ENCODE results near the gene LSR.
"Not testable (repeated sequence)": the region's sequence is repeated elsewhere in the genome, so short reads cannot be mapped to it uniquely, and the experiment has no call there.

Gene LSR

GRCh38 chr19:35219008-35219407 lies 29.8 kb upstream of the LSR start:
- no peak for DNase-seq

DNA sequence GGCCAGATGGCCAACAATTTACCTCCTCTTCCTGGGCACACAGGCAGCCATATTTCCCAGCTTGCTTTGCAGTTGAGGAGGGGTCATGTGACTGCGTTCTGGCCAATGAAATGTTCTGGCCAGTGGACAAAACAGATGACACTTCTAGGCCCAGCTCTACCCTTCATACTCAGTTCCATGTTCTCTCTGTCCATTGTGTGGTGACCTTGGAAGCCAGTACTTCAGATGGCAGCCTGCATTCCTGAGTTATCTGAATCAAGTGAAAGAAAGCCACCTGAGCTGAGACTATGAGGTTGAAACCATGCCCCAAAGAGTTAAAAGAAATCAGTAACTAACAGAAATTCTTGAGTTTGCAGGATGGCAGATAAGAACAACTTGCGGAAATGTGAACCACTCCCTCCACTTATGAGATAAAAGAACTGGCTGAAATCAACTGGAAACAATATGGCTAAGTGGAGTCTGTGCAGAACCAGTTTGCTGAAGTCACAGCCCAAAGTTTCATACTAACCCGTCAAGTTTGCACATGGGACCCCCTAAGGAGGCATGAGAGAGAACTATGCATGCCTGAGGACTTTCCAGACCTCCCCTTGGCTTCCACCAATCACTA lies 28.4 kb upstream of the LSR start:
- DNase-seq, result no peak

GRCh38 chr19:35220973-35221590 lies 27.7 kb upstream of the LSR start:
- DNase-seq, result not testable (repeated sequence)

GRCh38 chr19:35222373-35223015 lies 26.3 kb upstream of the LSR start:
- no peak for DNase-seq

GRCh38 chr19:35223084-35223790 lies 25.6 kb upstream of the LSR start:
- peak; percentile 35 for DNase-seq

DNA sequence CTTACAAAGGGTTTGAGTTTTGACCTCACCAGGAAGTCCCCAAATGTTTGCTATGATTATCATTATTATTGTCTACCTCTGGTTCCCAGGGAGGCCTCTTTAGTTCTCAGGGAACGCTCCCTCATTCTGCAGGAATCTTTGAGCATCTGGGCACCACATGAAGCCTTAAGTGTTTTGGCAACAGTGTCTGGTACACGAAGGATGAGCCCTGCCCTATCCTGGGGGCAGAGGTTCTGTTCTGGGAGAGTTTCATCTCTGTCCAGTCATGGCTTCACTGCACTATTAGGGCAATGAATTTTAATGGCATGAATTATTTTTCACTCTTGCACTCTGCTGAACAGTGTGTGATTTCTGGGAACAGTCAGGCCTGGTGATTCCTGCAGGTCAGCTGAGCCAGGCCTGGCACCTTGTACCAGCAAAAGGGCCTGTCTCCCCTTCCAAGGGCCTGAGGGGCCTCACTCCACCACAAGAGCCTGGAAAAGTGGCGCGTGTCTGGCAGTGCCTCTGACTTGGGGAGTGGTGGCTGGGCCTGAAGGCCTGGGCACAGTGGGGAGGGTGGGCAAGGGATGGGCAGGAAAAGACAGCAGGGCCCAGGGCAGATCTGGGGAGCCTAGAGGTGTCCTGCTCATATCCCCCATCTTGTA lies 24.8 kb upstream of the LSR start:
- no peak for DNase-seq

DNA sequence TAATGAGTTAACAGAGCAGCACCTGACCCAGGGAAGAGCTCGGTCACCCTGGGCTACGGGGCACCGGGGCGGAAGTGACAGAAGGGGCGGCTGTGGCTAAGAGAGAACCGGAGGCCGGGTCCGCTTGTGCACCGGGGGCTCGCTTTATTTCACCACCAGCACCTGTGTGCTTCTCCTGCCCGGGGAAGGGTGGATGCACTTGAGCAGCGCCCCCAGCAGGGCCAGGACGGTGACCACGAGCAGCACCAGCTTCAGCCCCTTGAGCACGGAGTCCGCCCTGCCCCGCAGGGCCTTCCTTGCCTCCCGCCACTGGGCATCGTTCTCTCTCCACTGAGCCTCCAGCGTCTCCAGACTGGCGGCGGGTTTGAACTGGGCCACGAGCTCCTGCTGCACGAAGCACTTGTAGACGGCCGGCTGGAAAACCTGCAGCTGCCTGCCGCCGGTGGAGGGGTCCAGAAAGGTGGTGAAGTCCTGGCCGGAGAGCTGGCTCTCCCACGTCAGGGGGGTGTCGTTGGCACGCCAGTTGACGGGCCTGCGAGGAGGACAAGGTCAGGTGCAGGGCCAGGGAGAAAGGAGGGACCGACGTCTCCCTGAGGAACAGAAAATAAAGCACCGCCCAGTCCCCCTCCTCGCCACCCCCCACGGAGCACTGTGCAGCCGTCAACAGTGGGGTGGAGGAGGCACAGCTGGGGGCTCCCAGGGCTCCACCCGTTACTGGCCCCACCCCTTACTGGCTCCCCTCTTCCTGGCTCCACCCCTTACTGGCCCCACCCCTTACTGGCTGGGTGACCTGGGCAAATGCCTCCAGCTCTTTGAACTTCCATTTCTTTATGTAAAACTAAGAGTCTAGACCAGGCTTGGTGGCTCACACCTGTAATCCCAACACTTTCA lies 23.9 kb upstream of the LSR start:
- DNase-seq, result no peak

- DNase-seq, result no peak
Measured at GRCh38 chr19:35225951-35226350, 22.9 kb upstream of the LSR start.

DNA sequence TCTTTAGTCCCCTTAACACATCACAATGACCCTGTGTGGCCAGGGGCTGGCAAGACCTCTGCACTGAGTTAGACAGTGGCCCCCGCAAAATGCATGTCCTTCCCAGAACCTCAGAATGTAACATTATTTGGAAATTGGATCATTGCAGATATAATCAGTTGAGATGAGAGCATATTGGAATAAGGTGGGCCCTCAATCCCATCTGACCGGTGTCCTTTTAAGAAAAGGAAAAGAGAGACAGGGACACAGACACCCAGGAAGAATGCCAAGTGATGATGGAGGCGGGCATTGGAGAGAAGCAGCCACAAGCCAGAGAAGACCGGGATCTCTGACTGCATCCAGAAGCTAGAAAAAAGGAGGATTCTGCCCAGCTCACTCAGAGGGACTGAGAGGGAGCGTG lies 22.1 kb upstream of the LSR start:
- no peak for DNase-seq

GRCh38 chr19:35228177-35228930 lies 20.4 kb upstream of the LSR start, which contains the start of gene FAM187B:
Gene FAM187B, minus strand, starts transcription at chr19:35228739. Its CDS starts 59 bp downstream, at chr19:35228680.
- DNase-seq, result no peak

DNA sequence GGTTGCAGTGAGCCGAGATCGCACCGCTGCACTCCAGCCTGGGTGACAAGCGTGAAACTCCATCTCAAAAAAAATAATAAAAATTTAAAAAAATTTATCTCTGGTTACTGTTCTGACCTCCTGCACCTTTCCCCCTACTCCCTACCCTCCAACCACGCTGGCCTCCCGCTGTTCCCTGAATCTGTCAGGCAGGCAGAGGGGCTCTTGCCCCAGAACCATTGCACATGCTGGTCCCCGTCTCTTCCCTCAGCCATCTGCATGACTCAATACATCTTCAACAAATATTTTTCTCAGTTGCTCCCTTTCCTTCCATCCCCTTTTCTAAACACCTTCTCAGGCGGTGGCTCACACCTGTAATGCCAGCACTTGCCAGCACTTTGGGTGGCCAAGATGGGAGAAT lies 19.2 kb upstream of the LSR start:
- DNase-seq, result no peak

GRCh38 chr19:35231956-35232645 lies 16.7 kb upstream of the LSR start:
- no peak for DNase-seq

DNA sequence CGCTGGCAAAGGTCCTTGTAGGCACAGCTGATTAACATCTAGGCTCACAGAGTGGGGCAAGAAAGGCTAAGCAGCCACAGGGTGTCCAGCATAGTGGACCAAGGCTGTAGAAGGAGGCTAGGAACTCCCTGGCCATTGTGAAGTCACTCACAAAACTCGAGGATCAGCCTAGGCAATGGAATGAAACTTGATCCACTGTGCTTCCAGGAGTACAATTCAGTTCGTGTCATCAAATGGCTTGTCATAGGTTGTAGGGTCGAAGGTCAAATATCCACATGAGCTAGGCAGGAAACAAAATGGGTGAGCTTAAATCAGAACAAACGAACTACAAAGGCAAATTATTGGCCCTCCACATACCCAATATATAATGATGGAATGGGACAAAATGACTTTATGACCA lies 15.9 kb upstream of the LSR start:
- DNase-seq, result no peak

DNA sequence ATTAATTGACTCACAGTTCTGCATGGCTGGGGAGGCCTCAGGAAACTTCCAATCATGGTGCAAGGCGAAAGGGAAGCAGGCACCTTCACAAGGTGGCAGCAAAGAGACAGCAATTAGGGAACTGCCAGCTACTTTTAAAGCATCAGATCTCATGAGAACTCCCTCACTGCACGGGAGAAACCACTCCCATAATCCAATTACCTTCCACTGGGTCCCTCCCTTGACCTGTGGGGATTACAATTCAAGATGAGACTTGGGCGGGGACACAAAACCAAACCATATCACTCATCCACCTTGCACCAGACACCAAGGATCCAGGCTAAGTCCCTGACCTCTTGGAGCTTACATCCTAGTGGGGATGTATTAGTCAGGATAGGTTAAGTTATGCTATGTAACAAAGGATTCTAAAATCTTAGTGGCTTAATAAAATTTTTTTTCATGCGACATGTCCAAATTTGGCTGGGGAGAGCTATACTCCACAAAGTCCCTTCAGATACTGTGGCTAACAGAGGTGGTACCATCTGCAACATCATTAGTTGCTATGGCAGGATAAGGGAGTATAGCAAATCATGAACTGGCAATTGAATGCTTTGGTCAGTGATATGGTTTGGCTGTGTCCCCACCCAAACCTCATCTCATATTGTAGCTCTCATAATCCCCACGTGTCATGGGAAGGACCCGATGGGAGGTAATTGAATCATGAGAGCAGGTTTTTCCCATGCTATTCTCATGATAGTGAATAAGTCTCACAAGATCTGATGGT lies 12.0 kb upstream of the LSR start:
- peak; percentile 34 for DNase-seq

GRCh38 chr19:35239597-35239996 lies 9.2 kb upstream of the LSR start:
- not testable (repeated sequence) for DNase-seq

DNA sequence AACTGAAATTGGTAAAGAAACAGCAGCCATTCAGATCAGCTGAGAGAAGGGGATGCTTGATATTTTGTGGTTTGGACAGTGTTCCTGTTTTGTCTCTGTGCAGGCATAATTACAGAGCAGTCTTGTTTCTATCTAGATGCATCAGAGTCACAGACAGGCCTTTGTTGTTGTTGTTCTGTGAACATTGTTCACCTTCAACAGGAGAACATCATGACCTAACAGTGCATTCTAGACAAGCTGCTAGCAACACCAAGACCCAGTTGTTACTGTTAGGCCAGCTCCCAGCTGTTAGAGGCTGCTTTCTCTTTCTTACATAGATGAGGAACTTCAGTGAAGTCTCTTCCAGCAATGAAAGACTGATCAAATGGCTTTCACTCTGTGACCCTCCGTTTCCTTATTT lies 8.5 kb upstream of the LSR start:
- peak; percentile 79 for DNase-seq

DNA sequence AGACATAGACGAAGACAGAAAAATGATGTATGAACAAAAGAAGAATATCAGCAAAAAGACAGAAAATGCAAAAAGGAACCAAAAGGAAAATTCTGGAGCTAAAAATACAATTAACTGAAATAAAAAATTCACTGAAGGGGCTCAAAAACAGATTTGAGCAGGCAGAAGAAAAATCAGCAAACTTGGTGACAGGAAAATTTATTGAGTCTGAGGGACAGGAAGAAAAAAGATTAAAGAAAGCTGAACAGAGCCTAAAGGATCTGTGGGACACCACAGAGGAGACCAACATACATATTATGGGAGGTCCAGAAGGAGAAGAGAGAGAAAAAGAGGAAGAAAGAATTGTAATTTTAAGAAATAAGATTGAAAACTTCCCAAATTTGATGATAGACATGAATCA lies 7.4 kb upstream of the LSR start:
- peak; percentile 89 for DNase-seq

DNA sequence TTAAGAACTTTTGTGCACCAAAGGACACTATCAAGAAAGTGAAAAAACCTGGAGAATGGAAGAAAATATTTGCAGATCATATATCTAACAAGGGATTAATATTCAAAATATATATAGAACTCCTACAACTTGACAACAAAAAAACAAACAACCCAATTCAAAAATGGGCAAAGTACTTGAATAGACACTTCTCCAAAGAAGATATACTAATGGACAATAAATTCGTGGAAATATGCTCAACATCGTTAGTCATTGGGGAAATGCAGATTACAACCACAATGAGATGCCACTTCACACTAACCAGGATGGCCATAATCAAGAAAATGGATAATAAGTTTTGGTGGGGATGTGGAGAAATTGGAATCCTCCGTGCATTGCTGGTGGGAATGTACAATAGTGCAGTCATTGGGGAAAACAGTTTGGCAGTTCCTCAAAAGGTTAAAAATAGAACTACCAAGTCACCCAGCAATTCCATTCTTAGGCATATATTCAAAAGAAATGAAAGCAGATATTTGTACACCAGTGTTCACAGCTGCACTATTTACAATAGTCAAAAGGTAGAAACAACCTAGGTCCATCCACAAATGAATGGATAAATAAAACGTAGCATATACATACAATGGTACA lies 2.2 kb upstream of the LSR start:
- DNase-seq, result no peak

GRCh38 chr19:35247526-35248309 lies 1.1 kb upstream of the LSR start:
- DNase-seq, result no peak
